Neural progenitor cell (in vitro differentiated cells): ENCODE results near the gene ARPP21. TPM values are rescaled to one million over a fixed set of nuclear protein-coding genes. Genes with fewer than 3 reads are reported as not detected.

Source experiments
- DNase-seq: peaks from one replicate; pipeline ENCODE4 v3.0.0-alpha.2; 2016; ENCODE audit warnings: low spot score
- H2AFZ ChIP-seq: fragments of 200-600 bp; sonication (generic); replicated peaks from 2 replicates; pipeline ENCODE4 v1.6.1; 2016; ENCODE audit warnings: antibody characterized with exemption
- H3F3A ChIP-seq: fragments of 200-600 bp; sonication (generic); 2 replicates; pipeline ENCODE4 v1.6.1; 2016; ENCODE audit warnings: antibody characterized with exemption, low read depth
- H3K27ac ChIP-seq: fragments of 200-600 bp; sonication (generic); 2 replicates; pipeline ENCODE4 v1.5.1; 2016; ENCODE audit warnings: mild to moderate bottlenecking
- H3K27me3 ChIP-seq: fragments of 200-600 bp; sonication (generic); 2 replicates; pipeline ENCODE4 v1.6.1; 2016; ENCODE audit warnings: mild to moderate bottlenecking, moderate library complexity
- H3K36me3 ChIP-seq: fragments of 200-600 bp; sonication (generic); 2 replicates; pipeline ENCODE4 v1.5.1; 2016
- H3K4me1 ChIP-seq: fragments of 200-600 bp; sonication (generic); 2 replicates; pipeline ENCODE4 v1.6.1; 2016; ENCODE audit warnings: mixed run types
- H3K4me2 ChIP-seq: fragments of 200-600 bp; sonication (generic); 2 replicates; pipeline ENCODE4 v1.6.1; 2016
- H3K4me3 ChIP-seq: fragments of 200-600 bp; sonication (generic); 2 replicates; pipeline ENCODE4 v1.5.1; 2016
- H3K79me2 ChIP-seq: fragments of 200-600 bp; sonication (generic); 2 replicates; pipeline ENCODE4 v1.6.1; 2016; ENCODE audit warnings: low read depth
- H3K9ac ChIP-seq: fragments of 200-600 bp; sonication (generic); 2 replicates; pipeline ENCODE4 v1.6.1; 2016
- H3K9me3 ChIP-seq: fragments of 200-600 bp; sonication (generic); 2 replicates; pipeline ENCODE4 v1.5.1; 2016; ENCODE audit warnings: low read depth
- H4K20me1 ChIP-seq: fragments of 200-600 bp; sonication (generic); 2 replicates; pipeline ENCODE4 v1.6.1; 2016; ENCODE audit warnings: low read depth
- H3K27ac Mint-ChIP-seq: 3 replicates; pipeline ENCODE4 v1.8.0; 2021; ENCODE audit warnings: mixed read lengths
- H3K27me3 Mint-ChIP-seq: 2 replicates; pipeline ENCODE4 v1.8.0; 2022; ENCODE audit warnings: low read depth, mild to moderate bottlenecking, inconsistent platforms, moderate library complexity, mixed read lengths; ENCODE audit not compliant: insufficient read depth
- H3K36me3 Mint-ChIP-seq: 3 replicates; pipeline ENCODE4 v1.8.0; 2021; ENCODE audit warnings: mixed read lengths
- H3K4me1 Mint-ChIP-seq: 3 replicates; pipeline ENCODE4 v1.8.0; 2021; ENCODE audit warnings: mixed read lengths
- H3K4me3 Mint-ChIP-seq: 3 replicates; pipeline ENCODE4 v1.8.0; 2021; ENCODE audit warnings: mild to moderate bottlenecking, moderate library complexity, mixed read lengths
- H3K9me3 Mint-ChIP-seq: 3 replicates; pipeline ENCODE4 v1.8.0; 2020; ENCODE audit warnings: mixed read lengths
- EZH2 ChIP-seq: fragments of 200-600 bp; sonication (generic); IDR thresholded peaks from 2 replicates; pipeline ENCODE4 v1.6.1; 2017; ENCODE audit warnings: antibody characterized with exemption, mild to moderate bottlenecking, moderate library complexity
- EZH2phosphoT487 ChIP-seq: fragments of 200-600 bp; sonication (generic); IDR thresholded peaks from 2 replicates; pipeline ENCODE4 v1.6.1; 2017; ENCODE audit warnings: antibody characterized with exemption
- total RNA-seq: library from RNA; depleted of rRNA; stranded (reverse); fragments of >200 nt; gene quantifications from 2 replicates; pipeline ENCODE4 v1.2.3, GENCODE V29; 2015; ENCODE audit warnings: low replicate concordance
- TF ChIP-seq, protein P1 (sequence below): fragments of 200-600 bp; sonication (generic); IDR thresholded peaks from 2 replicates; pipeline ENCODE4 v1.5.1; 2017; ENCODE audit warnings: antibody characterized with exemption, mild to moderate bottlenecking

The ARPP21 gene
- total RNA-seq, 1 donor from 2014 or later = not detected

DNA sequence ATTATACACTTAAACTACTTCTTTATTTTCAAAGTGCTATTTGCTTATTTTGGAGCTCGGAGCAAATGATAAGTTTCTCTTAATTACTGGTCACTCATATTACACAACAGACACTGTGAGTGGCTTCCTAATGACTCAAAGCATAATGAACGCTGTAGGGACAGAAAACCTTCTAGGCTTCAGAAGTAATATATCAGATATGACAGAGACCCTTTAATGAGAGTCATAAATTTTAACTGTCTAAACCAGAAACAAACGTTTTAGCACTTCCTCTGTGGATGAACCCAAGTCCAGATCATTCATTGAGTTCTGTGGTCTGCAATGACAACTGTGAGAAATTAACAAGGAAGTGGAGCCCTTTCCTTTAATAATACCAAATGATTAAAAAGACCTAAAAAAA is 66.6 kb downstream of the ARPP21 start:
- H3K36me3 ChIP-seq = no peaks in the 10 kb centered on the region
- DNase-seq = no peak
- H3K9ac ChIP-seq = no peak overlapping the region
- H3K79me2 ChIP-seq = no peaks in the 10 kb centered on the region
- no peaks in the 10 kb centered on the region for H3F3A ChIP-seq
- no peak overlapping the region for H3K27ac ChIP-seq
- H3K9me3 Mint-ChIP-seq = no peaks in the 10 kb centered on the region
- no peak overlapping the region for H3K4me3 ChIP-seq
- peaks cover 10% of the 10 kb centered on the region for H3K4me1 Mint-ChIP-seq
- no peak overlapping the region for H3K4me2 ChIP-seq
- TF ChIP-seq, protein P1, sequence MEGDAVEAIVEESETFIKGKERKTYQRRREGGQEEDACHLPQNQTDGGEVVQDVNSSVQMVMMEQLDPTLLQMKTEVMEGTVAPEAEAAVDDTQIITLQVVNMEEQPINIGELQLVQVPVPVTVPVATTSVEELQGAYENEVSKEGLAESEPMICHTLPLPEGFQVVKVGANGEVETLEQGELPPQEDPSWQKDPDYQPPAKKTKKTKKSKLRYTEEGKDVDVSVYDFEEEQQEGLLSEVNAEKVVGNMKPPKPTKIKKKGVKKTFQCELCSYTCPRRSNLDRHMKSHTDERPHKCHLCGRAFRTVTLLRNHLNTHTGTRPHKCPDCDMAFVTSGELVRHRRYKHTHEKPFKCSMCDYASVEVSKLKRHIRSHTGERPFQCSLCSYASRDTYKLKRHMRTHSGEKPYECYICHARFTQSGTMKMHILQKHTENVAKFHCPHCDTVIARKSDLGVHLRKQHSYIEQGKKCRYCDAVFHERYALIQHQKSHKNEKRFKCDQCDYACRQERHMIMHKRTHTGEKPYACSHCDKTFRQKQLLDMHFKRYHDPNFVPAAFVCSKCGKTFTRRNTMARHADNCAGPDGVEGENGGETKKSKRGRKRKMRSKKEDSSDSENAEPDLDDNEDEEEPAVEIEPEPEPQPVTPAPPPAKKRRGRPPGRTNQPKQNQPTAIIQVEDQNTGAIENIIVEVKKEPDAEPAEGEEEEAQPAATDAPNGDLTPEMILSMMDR = no peak
- TF ChIP-seq EZH2 (no peak), EZH2phosphoT487 (no peak)
- H3K36me3 Mint-ChIP-seq = no peaks in the 10 kb centered on the region
- H3K27me3 Mint-ChIP-seq = peaks cover 2% of the 10 kb centered on the region
- H4K20me1 ChIP-seq = no peaks in the 10 kb centered on the region
- peaks cover 14% of the 10 kb centered on the region for H3K27me3 ChIP-seq
- H3K9me3 ChIP-seq = no peaks in the 10 kb centered on the region
- no peak overlapping the region for H3K27ac Mint-ChIP-seq
- H3K4me1 ChIP-seq = peaks cover 18% of the 10 kb centered on the region
- H2AFZ ChIP-seq = no peak overlapping the region
- H3K4me3 Mint-ChIP-seq = no peak overlapping the region

DNA sequence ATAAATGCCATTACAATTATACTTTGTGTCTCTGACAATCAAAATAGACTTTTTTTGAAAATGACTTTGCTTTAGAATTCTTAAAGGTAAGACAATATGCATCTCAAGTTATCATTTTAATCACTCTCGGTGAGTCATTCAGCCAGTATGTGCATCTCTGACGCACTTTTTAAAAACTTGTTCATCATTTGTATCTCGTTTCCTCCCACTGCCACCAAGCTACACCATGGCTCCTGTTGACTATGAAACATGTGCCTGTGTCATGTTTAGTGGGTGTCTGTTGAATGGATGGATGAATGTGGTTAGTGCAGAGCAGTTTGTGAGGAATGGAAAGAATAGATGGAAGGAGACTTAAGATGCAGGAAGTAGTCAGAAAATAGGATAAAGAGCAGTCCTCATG is 68.6 kb downstream of the ARPP21 start:
- H3K27ac Mint-ChIP-seq = no peak overlapping the region

DNA sequence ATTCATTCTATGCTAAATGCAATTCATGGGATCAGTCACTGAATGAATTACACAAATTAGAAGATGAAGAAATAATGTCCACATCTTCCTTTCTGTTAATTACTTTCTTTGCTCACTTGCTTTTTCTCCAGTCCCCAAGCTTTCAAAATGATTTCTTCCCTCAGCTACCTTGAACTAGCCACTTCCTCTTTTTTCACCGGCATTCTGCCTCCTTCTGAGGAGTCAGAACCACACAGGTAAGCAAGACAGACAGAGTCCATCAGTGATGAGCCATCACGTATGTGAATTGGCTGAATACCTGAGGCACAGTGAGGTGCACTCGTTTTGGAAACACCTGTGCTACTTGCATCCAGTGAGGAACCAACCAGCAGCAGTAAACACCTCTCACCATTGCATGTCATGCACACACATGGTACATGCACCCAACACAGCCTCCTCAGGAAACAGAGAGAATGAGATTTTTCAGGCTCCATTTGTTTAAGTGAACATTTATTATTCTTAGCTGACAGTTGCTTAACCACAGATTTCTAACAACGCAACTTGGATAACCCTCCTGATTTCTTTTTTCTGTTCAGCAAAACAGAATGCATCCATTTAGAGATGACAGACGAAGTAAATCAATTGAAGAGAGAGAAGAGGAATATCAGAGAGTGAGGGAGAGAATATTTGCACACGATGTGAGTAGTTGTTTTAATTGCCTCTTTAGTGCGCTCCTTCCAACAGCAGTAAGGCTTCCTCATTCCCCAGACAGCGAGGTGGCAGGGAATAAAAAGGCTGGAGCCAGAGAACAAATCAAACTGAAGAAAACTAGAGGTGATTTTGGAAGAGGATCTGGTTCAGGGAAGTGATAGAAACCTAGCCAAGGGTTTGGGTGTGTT is 69.3 kb downstream of the ARPP21 start:
- Histone ChIP-seq H3K9me3 (no peaks in the 10 kb centered on the region), H3K9ac (no peak overlapping the region), H3K79me2 (no peaks in the 10 kb centered on the region), H3K36me3 (no peaks in the 10 kb centered on the region), H3K4me2 (no peak overlapping the region), H3K27ac (no peak overlapping the region), H4K20me1 (no peaks in the 10 kb centered on the region), H3K27me3 (no peaks in the 10 kb centered on the region), H3F3A (no peaks in the 10 kb centered on the region), H3K4me3 (no peak overlapping the region), H2AFZ (no peak overlapping the region), H3K4me1 (peaks cover 24% of the 10 kb centered on the region)
- Mint-ChIP-seq H3K27ac (no peak overlapping the region), H3K4me1 (peaks cover 10% of the 10 kb centered on the region), H3K9me3 (no peaks in the 10 kb centered on the region), H3K4me3 (no peak overlapping the region), H3K36me3 (no peaks in the 10 kb centered on the region), H3K27me3 (peaks cover 2% of the 10 kb centered on the region)
- TF ChIP-seq EZH2 (no peak), EZH2phosphoT487 (no peak)
- TF ChIP-seq, protein P1 = no peak
- no peak for DNase-seq

More for the DNA sequence above, 68.6 kb downstream of the ARPP21 start:
- no peak overlapping the region for H2AFZ ChIP-seq
- H3K27me3 ChIP-seq = no peaks in the 10 kb centered on the region
- no peak overlapping the region for H3K4me3 ChIP-seq
- H3K4me2 ChIP-seq = no peak overlapping the region
- H3K36me3 ChIP-seq = no peaks in the 10 kb centered on the region
- Mint-ChIP-seq H3K4me1 (peaks cover 10% of the 10 kb centered on the region), H3K27me3 (peaks cover 2% of the 10 kb centered on the region), H3K36me3 (no peaks in the 10 kb centered on the region), H3K4me3 (no peak overlapping the region), H3K9me3 (no peaks in the 10 kb centered on the region)
- no peak overlapping the region for H3K27ac ChIP-seq
- H3K4me1 ChIP-seq = peaks cover 24% of the 10 kb centered on the region
- H3K9me3 ChIP-seq = no peaks in the 10 kb centered on the region
- no peaks in the 10 kb centered on the region for H4K20me1 ChIP-seq
- no peak for DNase-seq
- no peaks in the 10 kb centered on the region for H3F3A ChIP-seq
- no peak overlapping the region for H3K9ac ChIP-seq
- no peaks in the 10 kb centered on the region for H3K79me2 ChIP-seq
- TF ChIP-seq EZH2phosphoT487 (no peak), EZH2 (no peak)
- TF ChIP-seq, protein P1 = no peak
